ENCODE data around the gene CDH4.

The CDH4 gene

GRCh38 chr20:61780066-61780465 lies 528.0 kb downstream of the CDH4 start:
- no peak for DNase-seq

GRCh38 chr20:61784801-61785566 lies 532.9 kb downstream of the CDH4 start:
- DNase-seq, result no peak

- no peak for DNase-seq
These were observed 533.4 kb downstream of the CDH4 start for GRCh38 chr20:61785567-61785816.

GRCh38 chr20:61786230-61786629 lies 534.2 kb downstream of the CDH4 start:
- no peak for DNase-seq

- DNase-seq, result no peak
These were observed 536.3 kb downstream of the CDH4 start for GRCh38 chr20:61788343-61788742.

- DNase-seq, result no peak
These were observed 537.3 kb downstream of the CDH4 start for GRCh38 chr20:61789329-61789728.

GRCh38 chr20:61790116-61790827 lies 538.2 kb downstream of the CDH4 start:
- DNase-seq, result no peak

- DNase-seq, result no peak
These were observed 539.9 kb downstream of the CDH4 start for GRCh38 chr20:61791995-61792394.

GRCh38 chr20:61795669-61796630 lies 543.9 kb downstream of the CDH4 start:
- no peak for DNase-seq

GRCh38 chr20:61796738-61797137 lies 544.7 kb downstream of the CDH4 start:
- DNase-seq, result no peak

- DNase-seq, result no peak
These were observed 545.1 kb downstream of the CDH4 start for GRCh38 chr20:61797200-61797599.

- no peak for DNase-seq
These were observed 545.9 kb downstream of the CDH4 start for GRCh38 chr20:61797971-61798411.

- DNase-seq, result no peak
These were observed 546.6 kb downstream of the CDH4 start for GRCh38 chr20:61798632-61799031.

- DNase-seq, result no peak
These were observed 547.4 kb downstream of the CDH4 start for GRCh38 chr20:61799394-61799923.

- no peak for DNase-seq
These were observed 547.9 kb downstream of the CDH4 start for GRCh38 chr20:61799928-61800327.

- DNase-seq, result no peak
These were observed 548.5 kb downstream of the CDH4 start for GRCh38 chr20:61800359-61801064.

GRCh38 chr20:61801065-61801360 lies 549.0 kb downstream of the CDH4 start:
- DNase-seq, result no peak

GRCh38 chr20:61801428-61801827 lies 549.4 kb downstream of the CDH4 start:
- DNase-seq, result no peak

- no peak for DNase-seq
These were observed 549.9 kb downstream of the CDH4 start for GRCh38 chr20:61801857-61802442.

GRCh38 chr20:61802721-61803311 lies 550.8 kb downstream of the CDH4 start:
- DNase-seq, result no peak

GRCh38 chr20:61803416-61803914 lies 551.4 kb downstream of the CDH4 start:
- DNase-seq, result no peak

All from CD4-positive, alpha-beta T cell treated with Interleukin-21 for 1 hour (primary cell).